ENCODE measurements around the gene PIM3. TPM values are rescaled to one million over a fixed set of nuclear protein-coding genes. Genes with fewer than 3 reads are reported as not detected.

PIM3 gene
- total and polyA plus RNA-seq, 2 of the 8 experiments (the other 6 are each of a cell fraction or from before 2014, with no cell fraction given): 22.6 to 30.0 TPM

DNA sequence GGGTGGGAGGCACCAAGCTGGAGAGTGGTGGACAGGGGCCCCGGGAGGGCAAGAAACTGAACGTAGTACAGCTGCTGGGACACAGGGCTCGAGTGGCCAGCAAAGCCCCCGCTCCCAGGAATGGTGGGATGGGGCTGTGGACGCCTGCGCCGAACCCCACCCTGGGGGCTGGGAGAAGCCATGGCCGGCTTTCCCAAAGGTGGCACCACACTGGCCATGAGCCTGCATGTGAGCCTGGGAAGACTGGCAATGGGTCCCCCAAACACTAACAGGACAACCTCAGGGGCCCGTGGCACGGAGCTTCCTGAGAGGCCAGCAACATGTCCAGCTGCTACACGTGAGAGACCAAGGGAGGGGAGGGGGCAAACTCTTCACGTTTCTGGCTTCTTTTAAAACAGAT is 46.3 kb upstream of the PIM3 start:
- Histone ChIP-seq H4K20me1 (replicated peaks in 1 of 2; ENCODE audit: control insufficient read depth in 1 of 2, insufficient read depth in 2 of 2, low read length in 2 of 2) (peaks cover 3 to 13% of the 10 kb centered on the region in 2 experiments), H4K5ac (ENCODE audit: insufficient read length, low read depth, low read length) (no peak overlapping the region), H2BK15ac (ENCODE audit: low read length) (no peak overlapping the region), H2BK12ac (ENCODE audit: low read depth, low read length) (no peak overlapping the region), H2BK20ac (ENCODE audit: low read length) (no peak overlapping the region), H3K4me3 (ENCODE audit: extremely low read depth in 1 of 4, insufficient read depth in 2 of 4, low read depth in 3 of 4, low read length in 4 of 4) (no peak overlapping the region), H3K27ac (ENCODE audit: low read depth, low read length) (no peak overlapping the region), H3K23ac (ENCODE audit: insufficient read length) (no peak overlapping the region), H3K4me2 (ENCODE audit: insufficient read depth in 1 of 2, low read depth in 2 of 2, low read length in 2 of 2) (no peak overlapping the region), H2AK5ac (ENCODE audit: low read depth, low read length) (no peak overlapping the region), H3K14ac (ENCODE audit: insufficient read length) (no peak overlapping the region), H3K4me1 (replicated peaks in 1 of 4; ENCODE audit: control insufficient read depth in 3 of 4, insufficient read depth in 4 of 4, low read length in 3 of 4) (peaks cover 0 to 10% (median 1%) of the 10 kb centered on the region in 4 experiments; a peak in 5 of 7 replicates), H4K91ac (replicated peaks; ENCODE audit: insufficient read length, low read length) (no peak overlapping the region), H2AFZ (ENCODE audit: low read length) (no peak overlapping the region), H3K18ac (ENCODE audit: extremely low read depth, low read length) (no peak overlapping the region), H3K27me3 (replicated peaks in 1 of 4; ENCODE audit: control insufficient read depth in 3 of 4, extremely low read depth in 1 of 4, insufficient read depth in 3 of 4, low read length in 3 of 4) (no peaks in the 10 kb centered on the region), H3K4ac (replicated peaks; ENCODE audit: insufficient read length, low read depth, low read length) (no peak overlapping the region), H3K9ac (replicated peaks in 1 of 4; ENCODE audit: extremely low read depth in 1 of 4, low read depth in 3 of 4, low read length in 3 of 4) (no peak overlapping the region), H3K9me3 (ENCODE audit: insufficient read depth in 2 of 2, low read depth in 1 of 2, low read length in 1 of 2) (no peaks in the 10 kb centered on the region), H2BK5ac (ENCODE audit: low read depth, low read length) (no peak overlapping the region), H3K79me2 (ENCODE audit: control insufficient read depth in 1 of 2, insufficient read depth in 2 of 2, low read length in 2 of 2) (peaks cover 0 to 8% of the 10 kb centered on the region in 2 experiments; a peak in 1 of 4 replicates), H3K23me2 (ENCODE audit: low read depth, low read length) (peaks cover 9% of the 10 kb centered on the region; the same call in 1 of the 2 replicates), H4K8ac (ENCODE audit: extremely low read depth, insufficient read depth, low read length) (no peak overlapping the region; the same call in 1 of the 2 replicates), H3K56ac (replicated peaks; ENCODE audit: insufficient read length, low read depth, low read length) (no peak overlapping the region), H3K36me3 (ENCODE audit: control insufficient read depth in 2 of 4, insufficient read depth in 4 of 4, low read length in 3 of 4) (peaks cover 0 to 3% (median 0%) of the 10 kb centered on the region in 4 experiments; a peak in 4 of 8 replicates), H2BK120ac (replicated peaks; ENCODE audit: low read depth, low read length) (no peak overlapping the region), H3K79me1 (ENCODE audit: low read depth, low read length) (peaks cover 3% of the 10 kb centered on the region; the same call in 1 of the 2 replicates)
- DNase-seq (ENCODE audit: low read depth in 1 of 2, low spot score in 2 of 2) (no peak), FAIRE-seq (no peak)
- 84% methylated on average over 8 of the region's 12 CpGs; no CpG with 5 or more reads in 1 of the 2 experiments for WGBS, 2 experiments (ENCODE audit: extremely low coverage in 1 of 2, insufficient coverage in 1 of 2, insufficient read length in 1 of 2, insufficient replicate concordance in 2 of 2, low coverage in 1 of 2, low lambda C conversion rate in 2 of 2, missing lambda C conversion rate in 1 of 2)
- ChIA-PET CTCF (ENCODE audit: partially characterized antibody) (interaction anchor here (0.8 kb wide), 1 partner anchor 149 kb away, joined by 3 read pairs; no protein-coding TSS in a partner anchor), POLR2A (ENCODE audit: partially characterized antibody) (interaction anchor here (2.0 kb wide), 1 partner anchor 9 kb away, joined by 7 read pairs; no protein-coding TSS in a partner anchor)
- TF ChIP-seq BACH1 (IDR thresholded peaks at IDR 0.05; ENCODE audit: low read length) (no peak), TCF12 (IDR thresholded peaks at IDR 0.05; ENCODE audit: low read depth, low read length) (no peak), POU5F1 (IDR thresholded peaks at IDR 0.05; ENCODE audit: low read depth, low read length) (no peak), CBX5 (IDR thresholded peaks at IDR 0.05; ENCODE audit: low read depth, low read length) (no peak), MAFK (IDR thresholded peaks at IDR 0.05; ENCODE audit: low read depth, low read length) (no peak), YY1 (IDR thresholded peaks at IDR 0.05; ENCODE audit: low read depth, low read length) (no peak), CREB1 (IDR thresholded peaks at IDR 0.05) (no peak)

Measured in H1 (cell line).